H1 (cell line): ENCODE results near the gene RAB3GAP2. TPM values are rescaled to one million over a fixed set of nuclear protein-coding genes. Genes with fewer than 3 reads are reported as not detected.

Source experiments
- CTCF ChIA-PET: fragments of 300-600 bp; sonication (Branson Sonifier 250); formaldehyde crosslinking; loops from one replicate; lab custom pipeline; 2021; ENCODE audit not compliant: partially characterized antibody; lab: Charles Lee
- POLR2A ChIA-PET: fragments of 300-600 bp; sonication (Branson Sonifier 250); formaldehyde crosslinking; loops from one replicate; lab custom pipeline; 2021; ENCODE audit warnings: inconsistent platforms; ENCODE audit not compliant: partially characterized antibody; lab: Charles Lee
- DNase-seq, 2 experiments: peaks; one replicate each; pipeline versions ENCODE4 v3.0.0 to v3.0.0-alpha.2; 2010 to 2022; ENCODE audit warnings: low spot score in 2 of 2, low read depth in 1 of 2, mixed read lengths in 1 of 2
- FAIRE-seq: peaks from 2 replicates; lab custom pipeline; 2011; peaks lifted over from hg19 to GRCh38; lab: Jason Lieb, UNC
- H2AFZ ChIP-seq: 2 replicates; pipeline ENCODE4 v1.8.1; 2012; ENCODE audit warnings: low read length, inconsistent platforms
- H2AK5ac ChIP-seq: 2 replicates; pipeline ENCODE4 v1.6.1; 2013; ENCODE audit warnings: low read depth, low read length
- H2BK120ac ChIP-seq: replicated peaks from 2 replicates; pipeline ENCODE3; 2013; ENCODE audit warnings: low read depth, low read length, inconsistent platforms
- H2BK12ac ChIP-seq: 2 replicates; pipeline ENCODE4 v1.6.1; 2013; ENCODE audit warnings: low read depth, low read length
- H2BK15ac ChIP-seq: 2 replicates; pipeline ENCODE4 v1.6.1; 2013; ENCODE audit warnings: low read length
- H2BK20ac ChIP-seq: 2 replicates; pipeline ENCODE4 v1.6.1; 2013; ENCODE audit warnings: low read length
- H2BK5ac ChIP-seq: 2 replicates; pipeline ENCODE4 v1.6.1; 2013; ENCODE audit warnings: low read depth, low read length
- H3K14ac ChIP-seq: 2 replicates; pipeline ENCODE4 v1.6.1; 2013; ENCODE audit warnings: inconsistent platforms; ENCODE audit not compliant: insufficient read length
- H3K18ac ChIP-seq: 2 replicates; pipeline ENCODE4 v1.6.1; 2013; ENCODE audit warnings: low read length; ENCODE audit errors: extremely low read depth
- H3K23ac ChIP-seq: 2 replicates; pipeline ENCODE4 v1.6.1; 2013; ENCODE audit warnings: inconsistent platforms; ENCODE audit not compliant: insufficient read length
- H3K23me2 ChIP-seq: 2 replicates; pipeline ENCODE4 v1.6.1; 2013; ENCODE audit warnings: low read depth, low read length
- H3K27ac ChIP-seq: 2 replicates; pipeline ENCODE4 v1.6.1; 2011; ENCODE audit warnings: low read depth, low read length, inconsistent platforms
- H3K27me3 ChIP-seq, 4 experiments: replicated peaks in 1 of 4; 1 replicate in 1 of 4; 2 replicates in 3 of 4; pipeline versions ENCODE4 v1.6.1 to v1.8.1; 2011 to 2013; ENCODE audit warnings: low read length in 3 of 4, mild to moderate bottlenecking in 3 of 4, inconsistent platforms in 2 of 4, mixed read lengths in 2 of 4, moderate library complexity in 1 of 4; ENCODE audit not compliant: control insufficient read depth in 3 of 4, insufficient read depth in 3 of 4; ENCODE audit errors: extremely low read depth in 1 of 4
- H3K36me3 ChIP-seq, 4 experiments: 2 replicates each; pipeline versions ENCODE4 v1.6.1 to v1.8.1; 2011 to 2013; ENCODE audit warnings: mild to moderate bottlenecking in 4 of 4, low read length in 3 of 4, moderate library complexity in 2 of 4, control low read depth in 1 of 4, inconsistent platforms in 1 of 4; ENCODE audit not compliant: insufficient read depth in 4 of 4, control insufficient read depth in 2 of 4
- H3K4ac ChIP-seq: replicated peaks from 2 replicates; pipeline ENCODE3; 2013; ENCODE audit warnings: low read length, low read depth, mixed read lengths, inconsistent platforms; ENCODE audit not compliant: insufficient read length
- H3K4me1 ChIP-seq, 4 experiments: replicated peaks in 1 of 4; 1 replicate in 1 of 4; 2 replicates in 3 of 4; pipeline versions ENCODE4 v1.6.1 to v1.8.1; 2011 to 2013; ENCODE audit warnings: low read length in 3 of 4, inconsistent platforms in 2 of 4, mixed read lengths in 1 of 4; ENCODE audit not compliant: insufficient read depth in 4 of 4, control insufficient read depth in 3 of 4
- H3K4me2 ChIP-seq, 2 experiments: 2 replicates each; pipeline versions ENCODE4 v1.6.1 to v1.8.1; 2011 to 2013; ENCODE audit warnings: low read depth in 2 of 2, low read length in 2 of 2, control low read depth in 1 of 2, inconsistent platforms in 1 of 2, mild to moderate bottlenecking in 1 of 2; ENCODE audit not compliant: insufficient read depth in 1 of 2
- H3K4me3 ChIP-seq, 4 experiments: fragments of 200-600, 300-600 bp in 1 of 4; sonication (generic), shearing (Covaris generic), sonication (Bioruptor Twin) in 1 of 4; 2 replicates each; pipeline versions ENCODE4 v1.5.1 to v1.8.1; 2011 to 2016; ENCODE audit warnings: low read length in 4 of 4, low read depth in 3 of 4, control low read depth in 2 of 4, inconsistent platforms in 2 of 4, mild to moderate bottlenecking in 2 of 4, mixed read lengths in 1 of 4, moderate library complexity in 1 of 4; ENCODE audit not compliant: insufficient read depth in 2 of 4; ENCODE audit errors: extremely low read depth in 1 of 4
- H3K56ac ChIP-seq: replicated peaks from 2 replicates; pipeline ENCODE3; 2013; ENCODE audit warnings: low read depth, mild to moderate bottlenecking, mixed read lengths, low read length, inconsistent platforms; ENCODE audit not compliant: insufficient read length
- H3K79me1 ChIP-seq: 2 replicates; pipeline ENCODE4 v1.6.1; 2013; ENCODE audit warnings: low read depth, low read length, control low read depth
- H3K79me2 ChIP-seq, 2 experiments: 2 replicates each; pipeline versions ENCODE4 v1.6.1 to v1.8.1; 2012 to 2013; ENCODE audit warnings: low read length in 2 of 2, mild to moderate bottlenecking in 2 of 2, inconsistent platforms in 1 of 2; ENCODE audit not compliant: insufficient read depth in 2 of 2, control insufficient read depth in 1 of 2
- H3K9ac ChIP-seq, 4 experiments: replicated peaks in 1 of 4; 1 replicate in 1 of 4; 2 replicates in 3 of 4; pipeline versions ENCODE4 v1.6.1 to v1.8.1; 2011 to 2013; ENCODE audit warnings: low read depth in 3 of 4, low read length in 3 of 4, control low read depth in 2 of 4, mild to moderate bottlenecking in 2 of 4, moderate library complexity in 2 of 4, inconsistent platforms in 1 of 4; ENCODE audit errors: extremely low read depth in 1 of 4
- H3K9me3 ChIP-seq, 2 experiments: 2 replicates each; pipeline versions ENCODE4 v1.6.1 to v1.8.1; 2012 to 2013; ENCODE audit warnings: mild to moderate bottlenecking in 2 of 2, moderate library complexity in 2 of 2, control low read depth in 1 of 2, inconsistent platforms in 1 of 2, low read depth in 1 of 2, low read length in 1 of 2, mixed read lengths in 1 of 2; ENCODE audit not compliant: insufficient read depth in 2 of 2
- H4K20me1 ChIP-seq, 2 experiments: replicated peaks in 1 of 2; 2 replicates each; pipeline versions ENCODE3 to v1.8.1; 2011 to 2013; ENCODE audit warnings: inconsistent platforms in 2 of 2, low read length in 2 of 2, mild to moderate bottlenecking in 1 of 2; ENCODE audit not compliant: insufficient read depth in 2 of 2, control insufficient read depth in 1 of 2
- H4K5ac ChIP-seq: 2 replicates; pipeline ENCODE4 v1.6.1; 2013; ENCODE audit warnings: low read length, low read depth, mixed read lengths, inconsistent platforms; ENCODE audit not compliant: insufficient read length
- H4K8ac ChIP-seq: 2 replicates; pipeline ENCODE4 v1.8.0; 2013; ENCODE audit warnings: mild to moderate bottlenecking, moderate library complexity, low read length, inconsistent platforms; ENCODE audit not compliant: insufficient read depth; ENCODE audit errors: extremely low read depth
- H4K91ac ChIP-seq: replicated peaks from 2 replicates; pipeline ENCODE3; 2013; ENCODE audit warnings: low read length, mixed read lengths, inconsistent platforms; ENCODE audit not compliant: insufficient read length
- CBX5 ChIP-seq: fragments of 300-800, 300-1000 bp; sonication (generic); IDR thresholded peaks from 2 replicates; pipeline ENCODE4 v1.7.1; 2016; ENCODE audit warnings: antibody characterized with exemption, low read length, low read depth
- CREB1 ChIP-seq: IDR thresholded peaks from 2 replicates; pipeline ENCODE4 v1.6.1; 2012; ENCODE audit warnings: inconsistent platforms
- RAD21 ChIP-seq, 2 experiments: IDR thresholded peaks in 1 of 2; conservative IDR thresholded peaks in 1 of 2; 2 replicates each; pipeline ENCODE4 v1.6.1; 2011; ENCODE audit warnings: low read depth in 2 of 2, low read length in 2 of 2, improper control_type of control experiment in 1 of 2, inconsistent platforms in 1 of 2, mild to moderate bottlenecking in 1 of 2, moderate library complexity in 1 of 2
- SAP30 ChIP-seq: fragments of 300-600 bp; sonication (generic); IDR thresholded peaks from 2 replicates; pipeline ENCODE4 v1.7.1; 2012; ENCODE audit warnings: low read length, moderate library complexity, mild to moderate bottlenecking, inconsistent platforms; ENCODE audit not compliant: insufficient read depth, insufficient replicate concordance
- SIN3A ChIP-seq, 2 experiments: IDR thresholded peaks in 1 of 2; conservative IDR thresholded peaks in 1 of 2; 2 replicates each; pipeline ENCODE4 v1.6.1; 2011 to 2012; ENCODE audit warnings: low read length in 2 of 2, improper control_type of control experiment in 1 of 2, low read depth in 1 of 2, mild to moderate bottlenecking in 1 of 2
- WGBS, 2 experiments: shearing (Covaris generic) in 1 of 2; methylation state at CpG; one replicate each; pipeline versions ENCODE4 v1.1.6 to v1.1.7; 2013 to 2015; ENCODE audit warnings: low lambda C conversion rate in 2 of 2, mixed read lengths in 2 of 2, inconsistent platforms in 1 of 2, low coverage in 1 of 2, missing lambda C conversion rate in 1 of 2; ENCODE audit not compliant: insufficient replicate concordance in 2 of 2, insufficient coverage in 1 of 2, insufficient read length in 1 of 2; ENCODE audit errors: extremely low coverage in 1 of 2, missing lambda C conversion rate in 1 of 2; 5-methylcytosine and 5-hydroxymethylcytosine counted together
- polyA plus RNA-seq, 7 experiments: library from polyadenylated mRNA; depleted of rRNA in 3 of 7; stranded (reverse) in 5 of 7; unstranded in 2 of 7; fragments of >200 nt in 5 of 7; fragments of 200-250 nt in 2 of 7; gene quantifications; 1 replicate in 5 of 7; 2 replicates in 1 of 7; 4 replicates in 1 of 7; pipeline versions ENCODE4 v1.2.1 to v1.2.3, GENCODE V29; 2011 to 2013; ENCODE audit warnings: missing spikeins in 2 of 7, mixed read lengths in 2 of 7
- total RNA-seq: library from RNA; stranded (reverse); fragmentation: NEBNext Ultra II Directional; extraction: Animal tissue kit (Norgen Biotek cat#: 25700); gene quantifications from 2 replicates; pipeline ENCODE4 v1.2.1, GENCODE V29; 2021
- TF ChIP-seq, protein P1 (sequence below): IDR thresholded peaks from 2 replicates; pipeline ENCODE4 v1.6.1; 2012; ENCODE audit warnings: low read length, inconsistent platforms
- TF ChIP-seq, protein P2 (sequence below): IDR thresholded peaks from 2 replicates; pipeline ENCODE4 v1.6.1; 2011; ENCODE audit warnings: low read length, improper control_type of control experiment

RAB3GAP2 gene
- total and polyA plus RNA-seq, 2 of the 8 experiments (the other 6 are each of a cell fraction or from before 2014, with no cell fraction given), result 19.7 to 52.7 TPM

DNA sequence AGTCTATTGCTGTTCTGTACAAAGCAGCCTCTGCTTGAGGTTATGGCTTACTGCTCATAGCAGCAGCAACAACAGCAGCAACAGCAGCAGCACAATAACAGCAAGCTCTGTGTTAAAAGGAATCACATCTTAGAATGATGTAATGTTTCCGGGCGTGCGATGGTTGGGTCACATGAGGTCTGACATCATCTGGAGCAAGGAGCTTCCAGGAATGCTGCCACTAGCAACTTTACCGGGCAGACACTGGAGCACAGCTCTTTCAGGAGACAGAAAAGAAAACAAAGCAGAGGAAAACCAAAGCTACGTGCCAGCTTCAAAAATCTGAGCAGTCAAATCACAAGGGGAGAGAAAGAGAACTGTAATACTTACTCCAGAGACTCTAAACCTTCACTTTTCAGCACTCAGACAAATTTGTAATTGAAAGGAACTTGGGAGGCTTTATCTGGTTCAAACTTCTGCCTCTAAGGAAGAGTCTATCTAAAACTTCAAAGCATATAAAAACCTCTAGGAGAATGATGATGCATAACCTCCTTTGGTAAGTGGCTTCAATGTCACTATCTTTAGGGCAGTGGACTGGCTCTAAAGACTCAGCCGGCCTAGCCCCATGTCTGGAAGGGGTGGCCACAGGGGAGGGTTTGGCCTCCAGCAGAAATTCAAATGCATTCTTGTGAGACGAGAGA lies 28.3 kb upstream of the RAB3GAP2 start:
- Histone ChIP-seq H4K20me1 (no peaks in the 10 kb centered on the region), H3K14ac (no peak overlapping the region), H4K91ac (no peak overlapping the region), H3K4ac (no peak overlapping the region), H3K18ac (peak overlapping the region; percentile 55; the same call in 1 of the 2 replicates), H3K4me3 (no peak overlapping the region), H3K4me2 (no peak overlapping the region), H3K36me3 (0 out of 8 replicates have a peak, but pooled peaks cover 0 to 2% (median 0%) of the 10 kb centered on the region in 4 experiments), H2BK15ac (no peak overlapping the region), H3K79me2 (no peaks in the 10 kb centered on the region), H3K23me2 (no peaks in the 10 kb centered on the region), H2AFZ (peak overlapping the region; percentile 76), H4K8ac (no peak overlapping the region), H3K79me1 (no peaks in the 10 kb centered on the region), H3K27me3 (no peaks in the 10 kb centered on the region), H2BK12ac (peak overlapping the region; percentile 5; the same call in 1 of the 2 replicates), H3K9me3 (no peaks in the 10 kb centered on the region), H3K56ac (no peak overlapping the region), H3K27ac (no peak overlapping the region), H2BK20ac (no peak overlapping the region), H2BK5ac (peak overlapping the region; percentile 8; the same call in 1 of the 2 replicates), H2BK120ac (no peak overlapping the region), H4K5ac (no peak overlapping the region), H2AK5ac (no peak overlapping the region), H3K9ac (no peak overlapping the region), H3K23ac (no peak overlapping the region), H3K4me1 (peaks cover 0 to 14% (median 4%) of the 10 kb centered on the region in 4 experiments; a peak in 5 of 7 replicates)
- WGBS, 2 experiments, result 76% methylated on average over 7 of the region's 7 CpGs; no CpG with 5 or more reads in 1 of the 2 experiments
- FAIRE-seq (no peak), DNase-seq (no peak)
- ChIA-PET POLR2A (interaction anchor here (1.3 to 1.4 kb wide), 2 partner anchors 36 to 153 kb away, joined by 3 to 5 read pairs; no protein-coding TSS in a partner anchor), CTCF (interaction anchor here (1.2 to 11.8 kb wide), 2 partner anchors 19 to 225 kb away, joined by 4 to 168 read pairs; no protein-coding TSS in a partner anchor)
- no peak for TF ChIP-seq RAD21 (IDR thresholded peaks at IDR 0.05 in 1 of 2, conservative IDR thresholded peaks at IDR 0.05 in 1 of 2; ENCODE audit: low read depth in 2 of 2, low read length in 2 of 2)
- no peak for TF ChIP-seq SAP30
- TF ChIP-seq, protein P1, sequence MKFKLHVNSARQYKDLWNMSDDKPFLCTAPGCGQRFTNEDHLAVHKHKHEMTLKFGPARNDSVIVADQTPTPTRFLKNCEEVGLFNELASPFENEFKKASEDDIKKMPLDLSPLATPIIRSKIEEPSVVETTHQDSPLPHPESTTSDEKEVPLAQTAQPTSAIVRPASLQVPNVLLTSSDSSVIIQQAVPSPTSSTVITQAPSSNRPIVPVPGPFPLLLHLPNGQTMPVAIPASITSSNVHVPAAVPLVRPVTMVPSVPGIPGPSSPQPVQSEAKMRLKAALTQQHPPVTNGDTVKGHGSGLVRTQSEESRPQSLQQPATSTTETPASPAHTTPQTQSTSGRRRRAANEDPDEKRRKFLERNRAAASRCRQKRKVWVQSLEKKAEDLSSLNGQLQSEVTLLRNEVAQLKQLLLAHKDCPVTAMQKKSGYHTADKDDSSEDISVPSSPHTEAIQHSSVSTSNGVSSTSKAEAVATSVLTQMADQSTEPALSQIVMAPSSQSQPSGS, result peak; percentile 72; the same call in 1 of the 2 replicates
- TF ChIP-seq, protein P2, sequence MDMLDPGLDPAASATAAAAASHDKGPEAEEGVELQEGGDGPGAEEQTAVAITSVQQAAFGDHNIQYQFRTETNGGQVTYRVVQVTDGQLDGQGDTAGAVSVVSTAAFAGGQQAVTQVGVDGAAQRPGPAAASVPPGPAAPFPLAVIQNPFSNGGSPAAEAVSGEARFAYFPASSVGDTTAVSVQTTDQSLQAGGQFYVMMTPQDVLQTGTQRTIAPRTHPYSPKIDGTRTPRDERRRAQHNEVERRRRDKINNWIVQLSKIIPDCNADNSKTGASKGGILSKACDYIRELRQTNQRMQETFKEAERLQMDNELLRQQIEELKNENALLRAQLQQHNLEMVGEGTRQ, result peak; percentile 14; the same call in 1 of the 2 replicates
- TF ChIP-seq SIN3A (conservative IDR thresholded peaks at IDR 0.05 in 1 of 2, IDR thresholded peaks at IDR 0.05 in 1 of 2; ENCODE audit: low read depth in 1 of 2, low read length in 2 of 2), result no peak
- peak; percentile 57; the same call in 1 of the 2 replicates for TF ChIP-seq CREB1
- no peak for TF ChIP-seq CBX5
